ENCODE data around the gene ATP2C1.

Gene ATP2C1

DNA sequence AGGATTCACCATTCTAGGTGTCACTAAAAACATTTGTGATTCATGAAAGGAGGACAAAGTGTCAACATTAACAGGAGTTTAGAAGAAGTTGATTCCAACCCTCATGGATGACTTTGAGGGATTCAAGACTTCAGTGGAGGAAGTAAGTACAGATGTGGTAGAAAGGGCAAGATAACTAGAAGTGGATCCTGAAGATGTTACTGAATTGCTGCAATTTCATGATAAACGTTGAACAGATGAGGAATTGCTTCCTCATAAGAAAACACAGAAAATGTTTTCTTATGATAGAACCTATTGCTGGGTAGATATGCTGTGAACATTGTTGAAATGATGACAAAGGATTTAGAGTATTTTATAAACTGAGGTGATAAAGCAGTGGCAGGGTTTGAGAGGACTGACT is 23.5 kb upstream of the ATP2C1 start:
- DNase-seq (ENCODE audit: low read depth) = no peak
- H3K4me3 ChIP-seq (ENCODE audit: low read depth, low read length) = no peak overlapping the region
- TF ChIP-seq, protein P1, sequence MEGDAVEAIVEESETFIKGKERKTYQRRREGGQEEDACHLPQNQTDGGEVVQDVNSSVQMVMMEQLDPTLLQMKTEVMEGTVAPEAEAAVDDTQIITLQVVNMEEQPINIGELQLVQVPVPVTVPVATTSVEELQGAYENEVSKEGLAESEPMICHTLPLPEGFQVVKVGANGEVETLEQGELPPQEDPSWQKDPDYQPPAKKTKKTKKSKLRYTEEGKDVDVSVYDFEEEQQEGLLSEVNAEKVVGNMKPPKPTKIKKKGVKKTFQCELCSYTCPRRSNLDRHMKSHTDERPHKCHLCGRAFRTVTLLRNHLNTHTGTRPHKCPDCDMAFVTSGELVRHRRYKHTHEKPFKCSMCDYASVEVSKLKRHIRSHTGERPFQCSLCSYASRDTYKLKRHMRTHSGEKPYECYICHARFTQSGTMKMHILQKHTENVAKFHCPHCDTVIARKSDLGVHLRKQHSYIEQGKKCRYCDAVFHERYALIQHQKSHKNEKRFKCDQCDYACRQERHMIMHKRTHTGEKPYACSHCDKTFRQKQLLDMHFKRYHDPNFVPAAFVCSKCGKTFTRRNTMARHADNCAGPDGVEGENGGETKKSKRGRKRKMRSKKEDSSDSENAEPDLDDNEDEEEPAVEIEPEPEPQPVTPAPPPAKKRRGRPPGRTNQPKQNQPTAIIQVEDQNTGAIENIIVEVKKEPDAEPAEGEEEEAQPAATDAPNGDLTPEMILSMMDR (IDR thresholded peaks at IDR 0.05; ENCODE audit: control insufficient read depth, extremely low read depth, insufficient read depth) = no peak

GRCh38 chr3:130876594-130876993 is 17.3 kb upstream of the ATP2C1 start:
- TF ChIP-seq, protein P1 (IDR thresholded peaks at IDR 0.05; ENCODE audit: control insufficient read depth, extremely low read depth, insufficient read depth) = no peak
- H3K4me3 ChIP-seq (ENCODE audit: low read depth, low read length) = no peak overlapping the region
- DNase-seq (ENCODE audit: low read depth) = no peak

DNA sequence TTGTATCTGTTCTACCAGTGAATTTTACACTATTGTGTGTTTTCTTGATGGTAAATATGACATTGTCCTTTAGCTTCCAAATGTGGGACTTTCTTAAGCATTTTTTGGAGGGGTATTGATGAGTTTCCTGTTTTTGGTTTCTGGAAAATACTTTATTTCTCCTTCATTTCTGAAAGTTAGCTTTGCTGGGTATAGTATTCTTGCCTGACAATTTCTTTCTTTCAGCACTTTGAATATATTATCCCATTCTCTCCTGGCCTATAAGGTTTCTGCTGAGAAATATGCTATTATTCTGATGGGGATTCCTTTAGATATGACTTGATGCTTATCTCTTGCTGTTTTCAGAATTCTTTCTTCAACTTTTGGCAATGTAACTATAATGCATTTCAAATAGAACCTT is 15.4 kb upstream of the ATP2C1 start:
- DNase-seq (ENCODE audit: low read depth) = no peak
- TF ChIP-seq, protein P1 (IDR thresholded peaks at IDR 0.05; ENCODE audit: control insufficient read depth, extremely low read depth, insufficient read depth) = no peak
- no peak overlapping the region for H3K4me3 ChIP-seq (ENCODE audit: low read depth, low read length)

GRCh38 chr3:130889416-130889946 is 4.4 kb upstream of the ATP2C1 start:
- H3K4me3 ChIP-seq (ENCODE audit: low read depth, low read length) = no peak overlapping the region
- TF ChIP-seq, protein P1 (IDR thresholded peaks at IDR 0.05; ENCODE audit: control insufficient read depth, extremely low read depth, insufficient read depth) = no peak
- no peak for DNase-seq (ENCODE audit: low read depth)

DNA sequence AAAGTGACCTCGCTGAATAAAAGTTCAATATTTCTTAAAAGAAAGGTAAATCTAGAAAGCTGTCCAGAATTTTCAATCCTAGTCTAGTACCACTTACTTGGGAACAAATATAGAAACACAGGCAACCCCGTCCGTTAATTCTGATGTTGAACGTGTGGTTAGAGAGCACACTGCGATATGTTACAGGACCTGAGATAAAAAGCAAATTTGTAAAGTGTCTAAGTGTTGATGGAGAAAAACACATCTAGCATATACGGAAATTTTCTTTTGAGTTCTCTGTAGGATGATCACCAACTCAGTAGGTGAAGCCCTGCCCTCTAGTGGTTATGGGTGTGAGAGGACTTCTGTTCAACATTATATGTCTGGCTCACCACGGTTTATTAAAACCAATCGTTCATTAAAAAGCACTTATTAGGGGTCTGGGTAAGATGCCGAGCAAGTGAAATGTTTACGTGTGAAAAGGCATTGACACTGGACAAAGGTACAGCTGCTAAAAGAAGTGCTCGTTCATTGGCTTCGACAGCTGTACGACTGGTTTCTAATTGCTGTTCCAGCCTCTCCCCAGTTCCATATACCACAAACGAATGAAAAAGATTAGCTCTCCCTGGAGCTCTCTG is 1.0 kb upstream of the ATP2C1 start:
- peak overlapping the region; percentile 81 for H3K4me3 ChIP-seq (ENCODE audit: low read depth, low read length)
- DNase-seq (ENCODE audit: low read depth) = peak; percentile 58
- TF ChIP-seq, protein P1 (IDR thresholded peaks at IDR 0.05; ENCODE audit: control insufficient read depth, extremely low read depth, insufficient read depth) = peak; percentile 85

GRCh38 chr3:130894130-130894985 is 474 bp downstream of the ATP2C1 start:
- no peak for DNase-seq (ENCODE audit: low read depth)

More at GRCh38 chr3:130894130-130894985, 474 bp downstream of the ATP2C1 start:
- H3K4me3 ChIP-seq (ENCODE audit: low read depth, low read length) = peak overlapping the region; percentile 81
- TF ChIP-seq, protein P1 (IDR thresholded peaks at IDR 0.05; ENCODE audit: control insufficient read depth, extremely low read depth, insufficient read depth) = no peak

Data from LNCaP clone FGC (cell line).